Endothelial cell (in vitro differentiated cells): Measurements from ENCODE around the gene ACTL6B. TPM values are rescaled to one million over a fixed set of nuclear protein-coding genes. Genes with fewer than 3 reads are reported as not detected.

ENCODE experiments used
- DNase-seq: peaks from one replicate; pipeline ENCODE4 v3.0.0; 2021; ENCODE audit warnings: low spot score
- H3K27ac Mint-ChIP-seq: one replicate; pipeline ENCODE4 v1.8.0; 2021; ENCODE audit warnings: mixed read lengths, inconsistent platforms; ENCODE audit not compliant: unreplicated experiment
- H3K27me3 Mint-ChIP-seq: one replicate; pipeline ENCODE4 v1.8.0; 2021; ENCODE audit warnings: mild to moderate bottlenecking, moderate library complexity, mixed read lengths, inconsistent platforms; ENCODE audit not compliant: unreplicated experiment
- H3K36me3 Mint-ChIP-seq: one replicate; pipeline ENCODE4 v1.8.0; 2021; ENCODE audit warnings: mild to moderate bottlenecking, low read depth, mixed read lengths, inconsistent platforms; ENCODE audit not compliant: unreplicated experiment
- H3K4me1 Mint-ChIP-seq: one replicate; pipeline ENCODE4 v1.8.0; 2021; ENCODE audit warnings: mild to moderate bottlenecking, mixed read lengths, inconsistent platforms; ENCODE audit not compliant: unreplicated experiment
- H3K4me3 Mint-ChIP-seq: one replicate; pipeline ENCODE4 v1.8.0; 2021; ENCODE audit warnings: mild to moderate bottlenecking, mixed read lengths, inconsistent platforms; ENCODE audit not compliant: unreplicated experiment
- H3K9me3 Mint-ChIP-seq: one replicate; pipeline ENCODE4 v1.8.0; 2021; ENCODE audit warnings: mixed read lengths, inconsistent platforms; ENCODE audit not compliant: unreplicated experiment
- CTCF ChIP-seq: fragments of 200-600 bp; sonication (generic); IDR thresholded peaks from one replicate; pipeline ENCODE4 v1.5.0; 2021; ENCODE audit warnings: antibody characterized with exemption; ENCODE audit not compliant: unreplicated experiment
- total RNA-seq: library from RNA; stranded (reverse); fragmentation: NEBNext Ultra II Directional; extraction: Animal tissue kit (Norgen Biotek cat#: 25700); gene quantifications from one replicate; pipeline ENCODE4 v1.2.1, GENCODE V29; 2021; ENCODE audit not compliant: unreplicated experiment

ACTL6B gene
- total RNA-seq, 1 donor from 2014 or later: not detected

GRCh38 chr7:100614308-100614861 lies 41.9 kb downstream of the ACTL6B start:
- Mint-ChIP-seq H3K4me1 (peaks cover 13% of the 10 kb centered on the region), H3K36me3 (peaks cover 7% of the 10 kb centered on the region), H3K27ac (no peak overlapping the region), H3K4me3 (no peak overlapping the region), H3K27me3 (no peaks in the 10 kb centered on the region), H3K9me3 (no peaks in the 10 kb centered on the region)
- no peak for TF ChIP-seq CTCF
- DNase-seq: no peak

GRCh38 chr7:100613412-100614175 lies 42.7 kb downstream of the ACTL6B start:
- peak overlapping the region; percentile 88 for H3K4me3 Mint-ChIP-seq
- peaks cover 7% of the 10 kb centered on the region for H3K36me3 Mint-ChIP-seq
- DNase-seq: no peak
- no peak for TF ChIP-seq CTCF
- peaks cover 13% of the 10 kb centered on the region for H3K4me1 Mint-ChIP-seq
- no peaks in the 10 kb centered on the region for H3K27me3 Mint-ChIP-seq
- H3K9me3 Mint-ChIP-seq: no peaks in the 10 kb centered on the region
- no peak overlapping the region for H3K27ac Mint-ChIP-seq

GRCh38 chr7:100612730-100613390 lies 43.4 kb downstream of the ACTL6B start:
- Mint-ChIP-seq H3K4me1 (peaks cover 13% of the 10 kb centered on the region), H3K36me3 (peaks cover 7% of the 10 kb centered on the region), H3K27ac (peak overlapping the region; percentile 18), H3K9me3 (no peaks in the 10 kb centered on the region), H3K4me3 (peak overlapping the region; percentile 95), H3K27me3 (no peaks in the 10 kb centered on the region)
- TF ChIP-seq CTCF: no peak
- DNase-seq: no peak

GRCh38 chr7:100611983-100612729 lies 44.1 kb downstream of the ACTL6B start, which contains the start of gene MOSPD3:
Gene MOSPD3 (plus strand): TSS chr7:100612540. CDS start chr7:100612792, 252 bp downstream.
- H3K27me3 Mint-ChIP-seq: no peaks in the 10 kb centered on the region
- H3K9me3 Mint-ChIP-seq: no peaks in the 10 kb centered on the region
- peak within 1 kb of the TSS; percentile 95 for H3K4me3 Mint-ChIP-seq
- peak; percentile 97 for DNase-seq
- H3K36me3 Mint-ChIP-seq: peaks cover 7% of the 10 kb centered on the region
- peak within 1 kb of the TSS; percentile 98 for H3K27ac Mint-ChIP-seq
- H3K4me1 Mint-ChIP-seq: peaks cover 13% of the 10 kb centered on the region
- no peak for TF ChIP-seq CTCF
